Naive thymus-derived CD4-positive, alpha-beta T cell (primary cell): ENCODE measurements around the gene ERCC4. TPM values are rescaled to one million over a fixed set of nuclear protein-coding genes. Genes with fewer than 3 reads are reported as not detected.
"Not testable (repeated sequence)": the region's sequence is repeated elsewhere in the genome, so short reads cannot be mapped to it uniquely, and the experiment has no call there.

ENCODE experiments used
- ATAC-seq: fragments of 150-1000 bp; cut with Tn5 transposase; 2 replicates; pipeline ENCODE4 v1.10.0; 2021; ENCODE audit warnings: mild to moderate bottlenecking, moderate library complexity
- CTCF ChIA-PET: fragments of 350-600 bp; sonication (Branson Sonifier 250); formaldehyde crosslinking; loops from one replicate; lab custom pipeline; 2021; ENCODE audit warnings: antibody characterized with exemption; lab: Charles Lee
- POLR2A ChIA-PET: fragments of 350-600 bp; sonication (Branson Sonifier 250); formaldehyde crosslinking; loops from one replicate; lab custom pipeline; 2021; ENCODE audit warnings: antibody characterized with exemption, inconsistent platforms; lab: Charles Lee
- DNase-seq, 9 donors: peaks; one replicate each; pipeline versions ENCODE4 v3.0.0 to v3.0.0-alpha.2; 2020 to 2022; ENCODE audit warnings: mixed read lengths in 1 of 9
- H3K27ac ChIP-seq: one replicate; pipeline ENCODE4 v1.7.0; 2013; ENCODE audit warnings: mild to moderate bottlenecking, low read depth, low read length, moderate library complexity
- H3K27me3 ChIP-seq, 2 donors: one replicate each; pipeline ENCODE4 v1.7.0; 2013; ENCODE audit warnings: low read length in 2 of 2, mild to moderate bottlenecking in 2 of 2, moderate library complexity in 2 of 2; ENCODE audit not compliant: control insufficient read depth in 2 of 2, insufficient read depth in 2 of 2
- H3K36me3 ChIP-seq, 3 experiments: 1 replicate in 2 of 3; 2 replicates in 1 of 3; pipeline ENCODE4 v1.7.0; 2013; ENCODE audit warnings: low read length in 3 of 3, mild to moderate bottlenecking in 3 of 3, moderate library complexity in 1 of 3; ENCODE audit not compliant: insufficient read depth in 3 of 3, control insufficient read depth in 2 of 3
- H3K4me1 ChIP-seq, 2 donors: one replicate each; pipeline ENCODE4 v1.7.0; 2013; ENCODE audit warnings: low read length in 2 of 2, mild to moderate bottlenecking in 2 of 2, moderate library complexity in 1 of 2; ENCODE audit not compliant: control insufficient read depth in 2 of 2, insufficient read depth in 2 of 2
- H3K4me3 ChIP-seq: 2 replicates; pipeline ENCODE4 v1.7.0; 2013; ENCODE audit warnings: mild to moderate bottlenecking, low read length
- H3K9me3 ChIP-seq, 3 experiments: 1 replicate in 2 of 3; 2 replicates in 1 of 3; pipeline ENCODE4 v1.7.0; 2013; ENCODE audit warnings: low read length in 3 of 3; ENCODE audit not compliant: control insufficient read depth in 2 of 3
- H3K27ac Mint-ChIP-seq, 9 donors: one replicate each; pipeline ENCODE4 v1.8.0; 2020 to 2022; ENCODE audit warnings: mixed read lengths in 9 of 9, mild to moderate bottlenecking in 8 of 9, moderate library complexity in 5 of 9, inconsistent platforms in 2 of 9
- H3K27me3 Mint-ChIP-seq, 5 donors: one replicate each; pipeline ENCODE4 v1.8.0; 2021 to 2022; ENCODE audit warnings: mixed read lengths in 5 of 5, mild to moderate bottlenecking in 1 of 5
- H3K36me3 Mint-ChIP-seq, 5 donors: one replicate each; pipeline ENCODE4 v1.8.0; 2020 to 2022; ENCODE audit warnings: mixed read lengths in 5 of 5, mild to moderate bottlenecking in 3 of 5, inconsistent platforms in 1 of 5
- H3K4me1 Mint-ChIP-seq, 7 donors: one replicate each; pipeline ENCODE4 v1.8.0; 2020 to 2022; ENCODE audit warnings: mixed read lengths in 7 of 7, mild to moderate bottlenecking in 3 of 7, inconsistent platforms in 1 of 7
- H3K4me3 Mint-ChIP-seq, 10 donors: one replicate each; pipeline ENCODE4 v1.8.0; 2020 to 2022; ENCODE audit warnings: mild to moderate bottlenecking in 10 of 10, mixed read lengths in 10 of 10, moderate library complexity in 6 of 10, inconsistent platforms in 2 of 10
- H3K9me3 Mint-ChIP-seq, 11 donors: one replicate each; pipeline ENCODE4 v1.8.0; 2020 to 2022; ENCODE audit warnings: mixed read lengths in 11 of 11, mild to moderate bottlenecking in 4 of 11, inconsistent platforms in 1 of 11, moderate library complexity in 1 of 11
- intact Hi-C, 2 donors: fragments of 100-400 bp; cut with micrococcal nuclease; formaldehyde crosslinking; loops; one replicate each; pipeline ENCODE4 v1.15.1; 2023
- polyA plus RNA-seq, 2 donors: library from polyadenylated mRNA; unstranded; fragments of 300-500 nt; fragmentation: Illumina TruSeq; gene quantifications; one replicate each; pipeline ENCODE4 v1.2.3, GENCODE V29; 2021
- total RNA-seq, 6 experiments: library from RNA in 5 of 6; stranded (reverse) in 5 of 6; gene quantifications; 1 replicate in 5 of 6; 2 replicates in 1 of 6; pipeline ENCODE4 v1.2.3 and lab custom pipeline; 2021 to 2026

Gene ERCC4
- total and polyA plus RNA-seq, 7 experiments from 2014 or later, result 6.1 to 26.4 (median 13.9) TPM

DNA sequence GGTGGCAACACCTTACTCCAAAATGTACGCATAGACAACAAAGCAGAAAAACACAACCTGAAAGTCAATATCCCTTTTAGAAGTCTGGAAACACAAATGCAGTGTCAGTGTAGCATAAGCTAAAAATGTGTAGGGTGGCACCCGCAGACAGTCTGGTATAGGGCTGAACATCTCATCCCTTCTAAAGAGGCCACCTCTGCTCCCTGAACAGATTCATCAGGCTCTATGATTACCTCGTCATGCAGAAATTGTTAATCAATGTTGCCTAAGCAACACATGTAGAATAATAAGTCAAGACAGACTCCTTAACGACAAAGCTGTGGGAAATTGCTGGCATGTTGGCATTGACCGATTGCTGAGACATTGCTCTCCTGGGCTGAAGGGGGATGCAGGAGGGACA, 33.3 kb upstream of the ERCC4 start:
- H3K36me3 Mint-ChIP-seq, result peaks cover 0 to 3% (median 0%) of the 10 kb centered on the region in 5 donors
- CTCF ChIA-PET, result no interaction called here

DNA sequence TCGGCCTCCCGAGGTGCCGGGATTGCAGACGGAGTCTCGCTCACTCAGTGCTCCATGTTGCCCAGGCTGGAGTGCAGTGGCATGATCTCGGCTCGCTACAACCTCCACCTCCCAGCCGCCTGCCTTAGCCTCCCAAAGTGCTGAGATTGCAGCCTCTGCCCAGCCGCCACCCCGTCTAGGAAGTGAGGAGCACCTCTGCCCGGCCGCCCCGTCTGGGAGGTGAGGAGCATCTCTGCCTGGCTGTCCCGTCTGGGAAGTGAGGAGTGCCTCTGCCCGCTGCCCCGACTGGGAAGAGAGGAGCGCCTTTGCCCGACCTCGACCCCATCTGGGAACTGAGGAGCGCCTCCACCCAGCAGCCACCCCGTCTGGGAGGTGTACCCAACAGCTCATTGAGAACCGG, 30.6 kb upstream of the ERCC4 start:
- POLR2A ChIA-PET, H3K27me3 ChIP-seq, H3K36me3 Mint-ChIP-seq, ATAC-seq, DNase-seq, H3K36me3 ChIP-seq, H3K4me3 Mint-ChIP-seq, H3K4me1 Mint-ChIP-seq, intact Hi-C loops, H3K27ac Mint-ChIP-seq, H3K4me1 ChIP-seq, CTCF ChIA-PET, H3K4me3 ChIP-seq, H3K9me3 ChIP-seq, H3K27ac ChIP-seq: not testable (repeated sequence)
- peaks cover 0 to 35% (median 27%) of the 10 kb centered on the region in 5 donors for H3K27me3 Mint-ChIP-seq
- peaks cover 0 to 42% (median 13%) of the 10 kb centered on the region in 11 donors for H3K9me3 Mint-ChIP-seq

More for the DNA sequence above, 33.3 kb upstream of the ERCC4 start:
- ATAC-seq (no peak), DNase-seq (no peak)
- Mint-ChIP-seq H3K9me3 (peaks cover 0 to 42% (median 13%) of the 10 kb centered on the region in 11 donors), H3K27ac (no peak overlapping the region), H3K4me1 (no peaks in the 10 kb centered on the region), H3K4me3 (no peak overlapping the region), H3K27me3 (peaks cover 0 to 39% (median 19%) of the 10 kb centered on the region in 5 donors)
- no peaks in the 10 kb centered on the region for H3K4me1 ChIP-seq
- H3K27me3 ChIP-seq, result no peaks in the 10 kb centered on the region
- POLR2A ChIA-PET, result no interaction called here
- intact Hi-C loops, result no loop called here
- H3K36me3 ChIP-seq, result no peaks in the 10 kb centered on the region
- H3K27ac ChIP-seq, result no peak overlapping the region
- no peaks in the 10 kb centered on the region for H3K9me3 ChIP-seq
- no peak overlapping the region for H3K4me3 ChIP-seq

DNA sequence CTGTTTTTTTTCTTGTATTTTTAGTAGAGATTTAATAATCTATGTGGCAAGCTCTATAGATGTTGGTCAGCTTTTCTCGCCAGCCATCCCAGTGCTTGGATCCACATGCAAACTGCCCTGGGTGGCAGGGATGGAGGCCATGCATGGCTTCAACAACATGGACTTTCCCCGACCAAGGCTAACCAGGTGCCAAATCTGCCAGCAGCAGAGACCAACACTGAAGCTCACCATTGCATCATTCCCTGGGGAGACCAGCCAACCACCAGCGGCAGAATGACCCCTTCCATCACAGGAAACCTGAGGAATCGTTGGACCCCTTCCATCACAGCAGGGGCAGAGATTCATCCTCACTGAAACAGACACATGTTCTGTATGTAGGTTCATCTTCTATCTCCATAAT, 27.7 kb upstream of the ERCC4 start:
- H3K36me3 Mint-ChIP-seq, result peaks cover 0 to 3% (median 0%) of the 10 kb centered on the region in 5 donors
- no peak overlapping the region for H3K27ac ChIP-seq
- H3K4me3 Mint-ChIP-seq, result no peak overlapping the region
- H3K4me1 ChIP-seq, result no peaks in the 10 kb centered on the region
- POLR2A ChIA-PET, result no interaction called here
- H3K4me3 ChIP-seq, result no peak overlapping the region
- no peak overlapping the region for H3K27ac Mint-ChIP-seq
- H3K4me1 Mint-ChIP-seq, result no peaks in the 10 kb centered on the region
- DNase-seq (no peak), ATAC-seq (no peak)
- peaks cover 0 to 23% (median 12%) of the 10 kb centered on the region in 5 donors for H3K27me3 Mint-ChIP-seq
- no peaks in the 10 kb centered on the region for H3K9me3 ChIP-seq
- H3K36me3 ChIP-seq, result no peaks in the 10 kb centered on the region
- H3K9me3 Mint-ChIP-seq, result peaks cover 2 to 47% (median 10%) of the 10 kb centered on the region in 11 donors
- no peaks in the 10 kb centered on the region for H3K27me3 ChIP-seq
- CTCF ChIA-PET, result no interaction called here
- intact Hi-C loops, result no loop called here

DNA sequence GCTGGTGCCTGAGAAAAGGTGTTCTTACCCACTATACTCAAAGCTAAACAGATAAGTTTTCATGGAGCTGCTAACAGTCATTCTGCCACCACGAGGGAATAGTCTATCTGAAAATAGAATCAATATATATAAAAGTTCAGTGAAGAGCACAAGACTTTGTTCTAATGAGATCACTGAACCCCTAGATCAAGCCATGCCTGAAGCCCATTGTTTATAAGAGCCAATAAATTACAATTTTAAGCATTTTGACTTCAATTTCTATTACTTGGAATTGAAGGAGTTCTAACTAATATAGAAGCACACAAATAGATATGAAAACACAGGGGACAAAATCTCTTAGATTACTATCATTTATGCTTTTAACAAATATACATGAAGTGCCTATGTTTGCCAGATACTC, 24.4 kb upstream of the ERCC4 start:
- intact Hi-C loops, result no loop called here
- no peak overlapping the region for H3K4me3 Mint-ChIP-seq

DNA sequence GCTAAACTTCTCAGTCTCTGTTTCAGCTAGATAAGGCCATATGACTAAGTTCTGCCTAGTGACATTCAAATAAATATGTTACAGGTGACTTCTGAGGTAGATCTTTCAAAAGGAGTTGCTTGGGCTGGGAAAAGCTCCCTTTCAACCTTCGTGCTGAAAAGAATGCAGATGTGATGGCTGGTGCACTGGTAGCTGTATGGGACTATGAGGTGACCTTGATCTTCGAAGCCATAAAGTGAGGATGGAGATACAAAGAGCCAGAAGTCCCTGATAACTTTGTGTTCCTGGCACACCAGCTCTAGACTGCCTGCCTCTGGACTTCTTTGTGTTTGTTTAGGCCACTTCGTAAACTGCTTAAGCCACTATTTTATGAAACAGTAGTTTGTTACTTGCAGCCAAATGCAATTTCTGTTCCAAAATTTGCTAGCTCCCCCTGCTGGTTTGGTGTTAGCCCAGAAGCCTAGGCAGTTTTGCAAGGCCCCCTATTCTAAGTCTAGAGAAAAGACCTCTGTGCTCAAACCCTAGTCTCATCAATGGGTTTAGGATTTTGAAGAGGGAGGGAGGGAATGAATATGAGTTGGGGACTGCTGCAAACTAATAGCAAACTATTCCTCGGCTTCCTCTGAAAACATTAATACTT, 23.3 kb upstream of the ERCC4 start:
- ChIA-PET CTCF (no interaction called here), POLR2A (no interaction called here)
- Histone ChIP-seq H3K36me3 (no peaks in the 10 kb centered on the region), H3K27me3 (no peaks in the 10 kb centered on the region), H3K4me1 (no peaks in the 10 kb centered on the region), H3K9me3 (no peaks in the 10 kb centered on the region), H3K4me3 (no peak overlapping the region), H3K27ac (no peak overlapping the region)
- DNase-seq (no peak), ATAC-seq (no peak)
- intact Hi-C loops, result no loop called here
- Mint-ChIP-seq H3K27ac (no peak overlapping the region), H3K4me1 (no peaks in the 10 kb centered on the region), H3K4me3 (no peak overlapping the region), H3K36me3 (peaks cover 0 to 3% (median 0%) of the 10 kb centered on the region in 5 donors), H3K27me3 (peaks cover 0 to 35% (median 8%) of the 10 kb centered on the region in 5 donors), H3K9me3 (peaks cover 0 to 33% (median 5%) of the 10 kb centered on the region in 11 donors)

More for the DNA sequence above, 24.4 kb upstream of the ERCC4 start:
- ATAC-seq (no peak), DNase-seq (no peak)
- POLR2A ChIA-PET, result no interaction called here
- Histone ChIP-seq H3K4me1 (no peaks in the 10 kb centered on the region), H3K9me3 (no peaks in the 10 kb centered on the region), H3K27me3 (no peaks in the 10 kb centered on the region), H3K36me3 (no peaks in the 10 kb centered on the region), H3K4me3 (no peak overlapping the region), H3K27ac (no peak overlapping the region)
- Mint-ChIP-seq H3K36me3 (no peaks in the 10 kb centered on the region), H3K27me3 (peaks cover 0 to 35% (median 11%) of the 10 kb centered on the region in 5 donors), H3K9me3 (peaks cover 0 to 26% (median 3%) of the 10 kb centered on the region in 11 donors), H3K27ac (no peak overlapping the region), H3K4me1 (no peaks in the 10 kb centered on the region)
- CTCF ChIA-PET, result interaction anchor here (0.6 kb wide), 1 partner anchor 1695 kb away, joined by 3 read pairs; no protein-coding TSS in a partner anchor

DNA sequence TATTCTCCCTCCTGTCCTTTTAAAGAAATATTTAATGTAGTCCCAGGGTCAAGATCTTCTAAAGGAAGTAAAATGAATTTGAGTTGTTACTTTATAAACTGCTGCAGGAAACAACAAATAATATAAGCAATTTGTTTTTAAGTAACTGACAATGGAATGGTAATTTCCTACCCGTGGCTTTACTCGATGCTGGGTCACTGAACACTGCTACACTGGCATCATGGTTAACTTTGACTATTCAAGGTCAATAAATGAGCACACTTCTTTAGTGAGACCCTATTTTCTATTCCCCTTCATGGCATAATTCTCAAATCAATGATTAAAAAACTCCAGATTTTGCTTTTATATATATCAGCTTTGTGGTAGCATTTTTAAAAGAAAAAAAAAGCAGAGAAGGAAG, 22.1 kb upstream of the ERCC4 start:
- intact Hi-C loops, result no loop called here
- POLR2A ChIA-PET, result no interaction called here

DNA sequence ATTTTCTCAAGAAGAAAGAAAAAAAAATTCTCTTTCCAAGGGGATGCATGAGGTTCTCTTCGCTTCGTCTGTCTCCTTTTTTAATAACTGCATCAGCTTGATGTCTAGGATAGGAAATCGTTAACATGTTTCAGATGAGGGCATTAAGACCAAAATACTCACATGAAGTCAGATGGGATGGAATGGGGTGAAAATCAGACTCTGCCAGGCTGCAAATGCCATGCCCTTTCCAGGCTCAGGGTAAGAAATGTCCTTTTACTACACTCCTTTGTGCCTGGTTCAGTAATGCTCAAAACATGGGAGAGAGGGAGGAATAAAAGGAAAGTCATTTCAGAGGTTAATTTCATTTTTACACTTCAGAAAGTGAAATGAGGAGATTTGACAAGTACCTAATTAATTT, 21.7 kb upstream of the ERCC4 start:
- Histone ChIP-seq H3K27me3 (peaks cover 0 to 4% of the 10 kb centered on the region in 2 donors), H3K36me3 (no peaks in the 10 kb centered on the region), H3K27ac (no peak overlapping the region), H3K4me3 (no peak overlapping the region), H3K9me3 (no peaks in the 10 kb centered on the region), H3K4me1 (no peaks in the 10 kb centered on the region)
- ChIA-PET CTCF (no interaction called here), POLR2A (no interaction called here)
- H3K36me3 Mint-ChIP-seq, result peaks cover 0 to 7% (median 0%) of the 10 kb centered on the region in 5 donors
- ATAC-seq (no peak), DNase-seq (no peak)
- H3K4me1 Mint-ChIP-seq, result no peaks in the 10 kb centered on the region
- H3K9me3 Mint-ChIP-seq, result peaks cover 0 to 38% (median 6%) of the 10 kb centered on the region in 11 donors
- H3K27me3 Mint-ChIP-seq, result peaks cover 0 to 42% (median 15%) of the 10 kb centered on the region in 5 donors
- H3K27ac Mint-ChIP-seq, result no peak overlapping the region
- H3K4me3 Mint-ChIP-seq, result no peak overlapping the region
- intact Hi-C loops, result no loop called here

More for the DNA sequence above, 22.1 kb upstream of the ERCC4 start:
- H3K36me3 ChIP-seq, result no peaks in the 10 kb centered on the region
- H3K4me3 ChIP-seq, result no peak overlapping the region
- no peaks in the 10 kb centered on the region for H3K4me1 Mint-ChIP-seq
- no peaks in the 10 kb centered on the region for H3K9me3 ChIP-seq
- H3K27ac Mint-ChIP-seq, result no peak overlapping the region
- no peak overlapping the region for H3K4me3 Mint-ChIP-seq
- peaks cover 0 to 7% (median 0%) of the 10 kb centered on the region in 5 donors for H3K36me3 Mint-ChIP-seq
- peaks cover 0 to 38% (median 6%) of the 10 kb centered on the region in 11 donors for H3K9me3 Mint-ChIP-seq
- H3K27me3 ChIP-seq, result no peaks in the 10 kb centered on the region
- H3K4me1 ChIP-seq, result no peaks in the 10 kb centered on the region
- CTCF ChIA-PET, result no interaction called here
- peaks cover 0 to 38% (median 13%) of the 10 kb centered on the region in 5 donors for H3K27me3 Mint-ChIP-seq
- H3K27ac ChIP-seq, result no peak overlapping the region
- ATAC-seq (no peak), DNase-seq (no peak)
